ENCODE results near the gene CHD3. TPM values are rescaled to one million over a fixed set of nuclear protein-coding genes. Genes with fewer than 3 reads are reported as not detected.

The CHD3 gene
- total RNA-seq, 1 experiment from 2014 or later, result 197 TPM

DNA sequence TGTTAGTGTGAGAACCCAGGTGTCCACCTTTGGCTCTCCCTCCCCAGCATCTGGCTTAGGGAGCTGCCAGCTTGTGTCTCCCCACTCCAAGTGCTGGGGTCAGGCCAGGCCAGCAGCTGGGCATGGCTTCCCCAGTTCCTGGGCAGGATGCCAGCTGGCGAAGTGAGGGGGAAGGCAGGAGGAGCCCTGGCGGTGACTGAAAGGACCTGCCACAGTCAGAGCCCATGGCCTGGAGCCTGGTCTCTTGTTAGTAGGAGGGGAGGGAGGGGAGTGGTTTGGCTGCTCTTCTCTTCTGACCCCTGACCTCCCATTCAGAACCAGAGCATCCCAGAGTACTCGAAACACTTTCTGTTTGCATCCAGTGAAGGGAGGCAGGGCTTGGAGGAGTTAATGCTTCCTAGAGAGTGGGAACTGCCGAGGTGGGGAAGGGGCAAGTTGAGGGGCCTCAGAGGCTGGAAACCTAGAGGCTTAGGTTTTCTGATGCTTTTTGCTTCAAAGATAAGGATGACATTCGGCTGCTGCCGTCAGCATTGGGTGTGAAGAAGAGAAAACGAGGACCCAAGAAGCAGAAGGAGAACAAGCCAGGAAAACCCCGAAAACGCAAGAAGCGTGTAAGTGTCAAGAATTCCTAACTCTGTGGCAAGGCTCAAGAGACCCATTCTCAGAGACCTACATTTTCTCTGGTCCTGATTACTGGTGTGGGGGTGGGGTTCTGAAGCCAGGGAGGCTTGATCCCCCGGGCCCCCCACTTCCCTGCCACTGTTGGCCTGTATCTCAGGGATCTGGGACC is 772 bp downstream of the CHD3 start:
- peaks cover 4% of the 10 kb centered on the region; the same call in 1 of the 2 replicates for H4K20me1 ChIP-seq (ENCODE audit: insufficient read depth)
- no peaks in the 10 kb centered on the region for H3K9me2 ChIP-seq (ENCODE audit: insufficient read depth)
- peaks cover 17% of the 10 kb centered on the region for H3K4me1 ChIP-seq (replicated peaks; ENCODE audit: insufficient read depth)
- H2AFZ ChIP-seq, result no peak overlapping the region
- BruUV-seq (replicated peaks), result no TSS peak
- H3K4me2 ChIP-seq, result peak overlapping the region; percentile 99
- intact Hi-C loops (cut with micrococcal nuclease; ENCODE audit: unreplicated experiment), result loop anchor here (2.0 to 10.0 kb wide), 3 partner anchors 43 to 305 kb away; partner anchors contain the start of genes CNTROB, MPDU1 and TRAPPC1
- TF ChIP-seq CTCF (conservative IDR thresholded peaks at IDR 0.05), result peak; percentile 43; the same call in 1 of the 2 replicates
- no peak for TF ChIP-seq EZH2 (IDR thresholded peaks at IDR 0.05; ENCODE audit: low read depth)
- H3F3A ChIP-seq (ENCODE audit: insufficient read depth, low read depth), result peaks cover 30% of the 10 kb centered on the region
- no peaks in the 10 kb centered on the region for H3K27me3 ChIP-seq (ENCODE audit: insufficient read depth, low read depth)
- H3K9me3 ChIP-seq (ENCODE audit: insufficient read depth, low read depth), result no peaks in the 10 kb centered on the region
- DNase-seq, result peak; percentile 83 to 98
- peak overlapping the region; percentile 80 for H3K27ac ChIP-seq
- no peaks in the 10 kb centered on the region; the same call in 1 of the 2 replicates for H3K36me3 ChIP-seq (ENCODE audit: low read depth)
- ChIA-PET CTCF (interaction anchor here (0.9 kb wide), 1 partner anchor 26 kb away, joined by 4 read pairs; no protein-coding TSS in a partner anchor), POLR2A (ENCODE audit: unreplicated experiment) (interaction anchor here (0.6 kb wide), 1 partner anchor 112 kb away, joined by 4 read pairs; no protein-coding TSS in a partner anchor)
- peaks cover 38% of the 10 kb centered on the region for H3K79me2 ChIP-seq (ENCODE audit: low read depth)
- H3K4me3 ChIP-seq, result peak overlapping the region; percentile 84; the same call in 1 of the 2 replicates

GRCh38 chr17:7893187-7893880 is 4.7 kb downstream of the CHD3 start:
- no TSS peak for BruUV-seq (replicated peaks)
- POLR2A ChIA-PET (ENCODE audit: unreplicated experiment), result interaction anchor here (0.8 kb wide), 1 partner anchor 1943 kb away, joined by 3 read pairs; no protein-coding TSS in a partner anchor
- Histone ChIP-seq H3F3A (ENCODE audit: insufficient read depth, low read depth) (peaks cover 12% of the 10 kb centered on the region), H3K4me3 (no peak overlapping the region), H3K27ac (no peak overlapping the region), H4K20me1 (ENCODE audit: insufficient read depth) (peaks cover 4% of the 10 kb centered on the region; the same call in 1 of the 2 replicates), H3K36me3 (ENCODE audit: low read depth) (no peaks in the 10 kb centered on the region; the same call in 1 of the 2 replicates), H3K9me2 (ENCODE audit: insufficient read depth) (no peaks in the 10 kb centered on the region), H3K4me1 (replicated peaks; ENCODE audit: insufficient read depth) (peaks cover 17% of the 10 kb centered on the region), H3K9me3 (ENCODE audit: insufficient read depth, low read depth) (no peaks in the 10 kb centered on the region), H3K4me2 (no peak overlapping the region), H2AFZ (no peak overlapping the region), H3K27me3 (ENCODE audit: insufficient read depth, low read depth) (no peaks in the 10 kb centered on the region), H3K79me2 (ENCODE audit: low read depth) (peaks cover 21% of the 10 kb centered on the region)
- CTCF ChIA-PET, result no interaction called here
- no peak for DNase-seq
- TF ChIP-seq EZH2 (IDR thresholded peaks at IDR 0.05; ENCODE audit: low read depth), result no peak
- no peak for TF ChIP-seq CTCF (conservative IDR thresholded peaks at IDR 0.05)
- intact Hi-C loops (cut with micrococcal nuclease; ENCODE audit: unreplicated experiment), result no loop called here

GRCh38 chr17:7894226-7894625 is 5.6 kb downstream of the CHD3 start:
- Histone ChIP-seq H3K36me3 (ENCODE audit: low read depth) (no peaks in the 10 kb centered on the region; the same call in 1 of the 2 replicates), H3K9me3 (ENCODE audit: insufficient read depth, low read depth) (no peaks in the 10 kb centered on the region), H3K9me2 (ENCODE audit: insufficient read depth) (no peaks in the 10 kb centered on the region), H3K4me1 (replicated peaks; ENCODE audit: insufficient read depth) (peaks cover 8% of the 10 kb centered on the region), H3F3A (ENCODE audit: insufficient read depth, low read depth) (peaks cover 4% of the 10 kb centered on the region; the same call in 1 of the 2 replicates), H3K4me3 (no peak overlapping the region), H2AFZ (no peak overlapping the region), H3K27me3 (ENCODE audit: insufficient read depth, low read depth) (no peaks in the 10 kb centered on the region), H3K4me2 (no peak overlapping the region), H4K20me1 (ENCODE audit: insufficient read depth) (peaks cover 4% of the 10 kb centered on the region; the same call in 1 of the 2 replicates), H3K27ac (no peak overlapping the region), H3K79me2 (ENCODE audit: low read depth) (peaks cover 13% of the 10 kb centered on the region)
- intact Hi-C loops (cut with micrococcal nuclease; ENCODE audit: unreplicated experiment), result no loop called here
- ChIA-PET CTCF (no interaction called here), POLR2A (ENCODE audit: unreplicated experiment) (interaction anchor here (0.8 kb wide), 1 partner anchor 1942 kb away, joined by 3 read pairs; no protein-coding TSS in a partner anchor)
- BruUV-seq (replicated peaks), result no TSS peak
- TF ChIP-seq EZH2 (IDR thresholded peaks at IDR 0.05; ENCODE audit: low read depth), result no peak
- TF ChIP-seq CTCF (conservative IDR thresholded peaks at IDR 0.05), result no peak
- DNase-seq, result no peak

All from PC-9 (cell line).